MM.1S (cell line): ENCODE data around the gene SEC24C.

Source experiments
- DNase-seq: peaks from one replicate; pipeline ENCODE4 v3.0.0-alpha.2; 2015
- H2AFZ ChIP-seq: fragments of 300-600 bp; sonication (generic); 2 replicates; pipeline ENCODE4 v1.6.0; 2016; ENCODE audit warnings: antibody characterized with exemption, low read length
- H3F3A ChIP-seq: fragments of 300-600 bp; sonication (generic); 2 replicates; pipeline ENCODE4 v1.6.1; 2016; ENCODE audit warnings: mild to moderate bottlenecking, antibody characterized with exemption, low read length, moderate library complexity, mixed read lengths; ENCODE audit not compliant: insufficient read depth
- H3K27ac ChIP-seq: fragments of 300-600 bp; sonication (generic); 2 replicates; pipeline ENCODE4 v1.5.1; 2016; ENCODE audit warnings: mild to moderate bottlenecking, low read length
- H3K27me3 ChIP-seq: fragments of 300-600 bp; sonication (generic); replicated peaks from 2 replicates; pipeline ENCODE4 v1.6.0; 2016; ENCODE audit warnings: low read length; ENCODE audit not compliant: insufficient read depth
- H3K36me3 ChIP-seq: fragments of 300-600 bp; sonication (generic); replicated peaks from 2 replicates; pipeline ENCODE4 v1.6.1; 2016; ENCODE audit warnings: mild to moderate bottlenecking, low read length, mixed read lengths; ENCODE audit not compliant: insufficient read depth
- H3K4me1 ChIP-seq: fragments of 300-600 bp; sonication (generic); 2 replicates; pipeline ENCODE4 v1.6.1; 2016; ENCODE audit warnings: low read length, mixed read lengths
- H3K4me2 ChIP-seq: fragments of 300-600 bp; sonication (generic); 2 replicates; pipeline ENCODE4 v1.6.0; 2016; ENCODE audit warnings: low read depth, low read length
- H3K4me3 ChIP-seq: fragments of 300-600 bp; sonication (generic); 2 replicates; pipeline ENCODE4 v1.5.1; 2016; ENCODE audit warnings: low read length, mixed read lengths
- H3K79me2 ChIP-seq: fragments of 300-600 bp; sonication (generic); 2 replicates; pipeline ENCODE4 v1.6.1; 2016; ENCODE audit warnings: mixed run types, low read length, mixed read lengths
- H3K9ac ChIP-seq: fragments of 300-600 bp; sonication (generic); 2 replicates; pipeline ENCODE4 v1.6.1; 2016; ENCODE audit warnings: low read length, mixed read lengths
- H3K9me2 ChIP-seq: fragments of 300-600 bp; sonication (generic); replicated peaks from 2 replicates; pipeline ENCODE4 v1.6.1; 2016; ENCODE audit warnings: mild to moderate bottlenecking, low read length, mixed read lengths; ENCODE audit not compliant: insufficient read depth
- H3K9me3 ChIP-seq: fragments of 300-600 bp; sonication (generic); replicated peaks from 2 replicates; pipeline ENCODE4 v1.6.1; 2016; ENCODE audit warnings: mild to moderate bottlenecking, low read length, mixed read lengths; ENCODE audit not compliant: insufficient read depth
- H4K20me1 ChIP-seq: fragments of 300-600 bp; sonication (generic); 2 replicates; pipeline ENCODE4 v1.6.1; 2016; ENCODE audit warnings: mild to moderate bottlenecking, low read length, moderate library complexity, mixed read lengths; ENCODE audit not compliant: insufficient read depth
- EZH2 ChIP-seq: fragments of 300-600 bp; sonication (generic); optimal IDR thresholded peaks from 2 replicates; pipeline ENCODE3; 2017; ENCODE audit warnings: low read depth, mild to moderate bottlenecking, antibody characterized with exemption, low read length, mixed read lengths
- EZH2phosphoT487 ChIP-seq: fragments of 300-600 bp; sonication (generic); IDR thresholded peaks from 2 replicates; pipeline ENCODE4 v1.6.1; 2018; ENCODE audit warnings: antibody characterized with exemption, low read length
- TF ChIP-seq, protein P1 (sequence below): fragments of 300-600 bp; sonication (generic); IDR thresholded peaks from 2 replicates; pipeline ENCODE4 v1.5.1; 2016; ENCODE audit warnings: antibody characterized with exemption, low read length, mixed read lengths

SEC24C gene

DNA sequence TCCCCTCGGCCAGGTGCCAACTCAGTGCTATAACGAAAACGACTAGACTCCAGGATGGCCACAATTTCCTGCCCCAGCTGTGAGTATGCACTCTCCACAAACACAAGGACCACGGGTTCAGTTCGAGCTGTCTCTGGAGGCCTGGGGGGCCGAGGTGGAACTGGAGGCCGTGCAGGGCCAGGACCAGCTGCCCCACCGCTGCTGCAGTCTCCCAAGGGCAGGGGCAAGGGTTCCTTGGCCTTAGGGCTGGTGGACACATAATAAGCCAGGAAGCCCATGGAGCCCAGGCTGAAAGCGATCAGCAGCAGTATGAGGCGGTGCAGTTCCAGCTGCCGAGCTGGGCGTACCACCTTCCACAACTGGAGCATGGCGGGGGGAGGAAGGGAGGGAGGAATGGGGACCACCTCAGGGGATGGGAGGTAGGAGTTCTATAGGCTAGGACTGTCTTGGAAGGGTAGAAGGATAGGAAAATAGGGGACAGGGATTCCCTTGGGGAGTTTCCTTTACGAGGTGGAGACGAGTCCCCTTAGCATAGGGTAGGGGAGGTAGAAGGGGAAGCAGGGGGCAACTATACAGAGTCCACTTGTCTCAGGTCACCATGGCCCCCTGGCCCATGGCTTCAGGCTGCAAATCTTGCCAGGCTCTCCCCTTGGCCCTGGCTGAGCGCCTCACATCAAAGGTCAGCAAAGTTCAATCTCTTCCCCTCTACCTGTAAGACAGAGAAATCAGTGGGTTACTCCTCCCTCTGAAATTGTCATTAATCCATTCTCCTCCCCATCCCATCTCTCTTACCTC lies 64.0 kb downstream of the SEC24C start:
- Histone ChIP-seq H3K79me2 (peaks cover 12% of the 10 kb centered on the region), H3K27me3 (no peaks in the 10 kb centered on the region), H3K27ac (no peak overlapping the region), H3K9ac (no peak overlapping the region), H3K4me2 (no peak overlapping the region), H3K9me3 (no peaks in the 10 kb centered on the region), H3K4me1 (peaks cover 15% of the 10 kb centered on the region), H3K4me3 (no peak overlapping the region), H4K20me1 (no peaks in the 10 kb centered on the region), H3K36me3 (no peaks in the 10 kb centered on the region), H2AFZ (no peak overlapping the region), H3K9me2 (no peaks in the 10 kb centered on the region), H3F3A (peaks cover 18% of the 10 kb centered on the region)
- TF ChIP-seq EZH2phosphoT487 (no peak), EZH2 (no peak)
- TF ChIP-seq, protein P1, sequence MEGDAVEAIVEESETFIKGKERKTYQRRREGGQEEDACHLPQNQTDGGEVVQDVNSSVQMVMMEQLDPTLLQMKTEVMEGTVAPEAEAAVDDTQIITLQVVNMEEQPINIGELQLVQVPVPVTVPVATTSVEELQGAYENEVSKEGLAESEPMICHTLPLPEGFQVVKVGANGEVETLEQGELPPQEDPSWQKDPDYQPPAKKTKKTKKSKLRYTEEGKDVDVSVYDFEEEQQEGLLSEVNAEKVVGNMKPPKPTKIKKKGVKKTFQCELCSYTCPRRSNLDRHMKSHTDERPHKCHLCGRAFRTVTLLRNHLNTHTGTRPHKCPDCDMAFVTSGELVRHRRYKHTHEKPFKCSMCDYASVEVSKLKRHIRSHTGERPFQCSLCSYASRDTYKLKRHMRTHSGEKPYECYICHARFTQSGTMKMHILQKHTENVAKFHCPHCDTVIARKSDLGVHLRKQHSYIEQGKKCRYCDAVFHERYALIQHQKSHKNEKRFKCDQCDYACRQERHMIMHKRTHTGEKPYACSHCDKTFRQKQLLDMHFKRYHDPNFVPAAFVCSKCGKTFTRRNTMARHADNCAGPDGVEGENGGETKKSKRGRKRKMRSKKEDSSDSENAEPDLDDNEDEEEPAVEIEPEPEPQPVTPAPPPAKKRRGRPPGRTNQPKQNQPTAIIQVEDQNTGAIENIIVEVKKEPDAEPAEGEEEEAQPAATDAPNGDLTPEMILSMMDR = no peak
- DNase-seq = no peak

DNA sequence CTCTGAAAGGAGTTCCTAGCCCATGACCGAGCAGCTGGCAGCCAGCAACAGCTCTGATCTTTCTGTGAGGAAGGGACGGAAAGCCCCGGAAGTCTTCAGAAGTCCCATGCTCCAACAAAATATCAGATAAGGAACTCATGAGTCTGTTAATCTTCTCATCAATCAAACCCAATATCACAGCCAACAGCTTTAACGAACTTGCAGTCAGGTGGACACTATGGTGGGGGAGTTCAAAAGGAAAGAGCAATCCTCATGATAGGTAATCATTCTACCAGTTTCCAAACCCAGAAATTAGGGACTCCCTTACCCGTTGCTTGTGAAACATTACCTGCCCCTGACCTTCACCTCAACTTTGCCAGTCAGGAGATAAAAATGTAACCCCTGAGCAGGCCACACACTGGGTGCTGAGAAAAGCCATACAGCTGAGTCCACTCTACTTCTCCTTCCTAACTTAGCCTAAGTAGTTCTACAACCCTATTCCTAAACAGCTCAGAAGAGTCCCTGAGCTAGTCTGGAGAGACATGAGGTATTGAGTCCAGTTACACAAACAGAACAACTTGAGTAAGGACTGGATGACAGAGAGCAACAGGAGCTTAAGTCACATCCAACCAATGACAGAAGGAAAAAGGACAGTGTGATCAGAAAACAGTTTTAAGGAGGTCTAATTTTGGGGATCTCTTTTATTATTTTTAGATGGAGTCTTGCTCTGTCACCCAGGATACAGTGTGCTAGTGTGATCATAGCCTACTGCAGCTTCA lies 65.1 kb downstream of the SEC24C start:
- peaks cover 18% of the 10 kb centered on the region for H3F3A ChIP-seq
- H4K20me1 ChIP-seq = no peaks in the 10 kb centered on the region
- H2AFZ ChIP-seq = no peak overlapping the region
- no peak overlapping the region for H3K4me2 ChIP-seq
- no peak overlapping the region for H3K27ac ChIP-seq
- H3K36me3 ChIP-seq = no peaks in the 10 kb centered on the region
- H3K79me2 ChIP-seq = peaks cover 12% of the 10 kb centered on the region
- H3K27me3 ChIP-seq = no peaks in the 10 kb centered on the region
- peaks cover 5% of the 10 kb centered on the region for H3K4me1 ChIP-seq
- DNase-seq = no peak
- no peaks in the 10 kb centered on the region for H3K9me3 ChIP-seq
- no peak for TF ChIP-seq EZH2
- no peak for TF ChIP-seq EZH2phosphoT487
- TF ChIP-seq, protein P1 = no peak
- no peak overlapping the region for H3K9ac ChIP-seq
- H3K4me3 ChIP-seq = no peak overlapping the region
- H3K9me2 ChIP-seq = no peaks in the 10 kb centered on the region

DNA sequence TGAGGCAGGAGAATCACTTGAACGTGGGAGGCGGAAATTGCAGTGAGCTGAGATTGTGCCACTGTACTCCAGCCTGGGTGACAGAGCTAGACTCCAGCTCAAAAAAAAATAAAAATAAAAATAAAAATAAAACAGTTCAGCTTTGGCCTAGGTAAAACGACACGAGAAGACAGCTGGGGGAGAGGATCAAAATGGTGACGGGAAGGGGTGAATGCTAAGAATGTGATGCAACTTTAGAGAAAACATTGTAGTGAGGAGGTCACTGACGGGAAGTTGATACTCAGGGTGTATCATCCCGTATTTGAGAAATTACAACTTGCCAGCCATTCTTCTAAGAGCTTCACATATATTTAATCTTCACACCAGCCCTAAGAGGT lies 66.2 kb downstream of the SEC24C start:
- Histone ChIP-seq H2AFZ (peak overlapping the region; percentile 77; the same call in 1 of the 2 replicates), H3K9me2 (no peaks in the 10 kb centered on the region), H3K4me2 (peak overlapping the region; percentile 90), H3F3A (peaks cover 14% of the 10 kb centered on the region), H3K9me3 (no peaks in the 10 kb centered on the region), H3K27ac (no peak overlapping the region), H3K79me2 (peaks cover 12% of the 10 kb centered on the region), H3K27me3 (no peaks in the 10 kb centered on the region), H3K4me3 (peak overlapping the region; percentile 91), H4K20me1 (no peaks in the 10 kb centered on the region), H3K36me3 (no peaks in the 10 kb centered on the region), H3K9ac (peak overlapping the region; percentile 79; the same call in 1 of the 2 replicates), H3K4me1 (no peaks in the 10 kb centered on the region)
- TF ChIP-seq, protein P1 = no peak
- TF ChIP-seq EZH2phosphoT487 (no peak), EZH2 (no peak)
- DNase-seq = no peak
